Astrocyte (in vitro differentiated cells and primary cell): ENCODE results near the gene OR1L8. TPM values are rescaled to one million over a fixed set of nuclear protein-coding genes. Genes with fewer than 3 reads are reported as not detected.

ENCODE experiments used
- DNase-seq: peaks from one replicate; pipeline ENCODE4 v3.0.0-alpha.2; 2010; ENCODE audit warnings: low read depth
- FAIRE-seq: peaks from 2 replicates; lab custom pipeline; 2011; peaks lifted over from hg19 to GRCh38; lab: Jason Lieb, UNC
- H2AFZ ChIP-seq: 2 replicates; pipeline ENCODE4 v1.6.0; 2012; ENCODE audit warnings: low read depth, low read length, inconsistent platforms
- H3K27ac ChIP-seq: 2 replicates; pipeline ENCODE4 v1.5.1; 2011; ENCODE audit warnings: low read depth, low read length, inconsistent platforms
- H3K27me3 ChIP-seq: 2 replicates; pipeline ENCODE4 v1.6.0; 2011; ENCODE audit warnings: low read length, inconsistent platforms; ENCODE audit not compliant: insufficient read depth
- H3K36me3 ChIP-seq: 2 replicates; pipeline ENCODE4 v1.5.1; 2011; ENCODE audit warnings: low read length, inconsistent platforms; ENCODE audit not compliant: insufficient read depth
- H3K4me1 ChIP-seq: 2 replicates; pipeline ENCODE4 v1.5.1; 2011; ENCODE audit warnings: low read length, inconsistent platforms; ENCODE audit not compliant: insufficient read depth
- H3K4me2 ChIP-seq: 2 replicates; pipeline ENCODE4 v1.6.0; 2012; ENCODE audit warnings: low read length, inconsistent platforms
- H3K4me3 ChIP-seq: 2 replicates; pipeline ENCODE4 v1.5.1; 2011; ENCODE audit warnings: low read depth, mild to moderate bottlenecking, low read length, inconsistent platforms; ENCODE audit not compliant: insufficient read depth
- H3K79me2 ChIP-seq: 2 replicates; pipeline ENCODE4 v1.6.0; 2012; ENCODE audit warnings: mild to moderate bottlenecking, low read length, inconsistent platforms; ENCODE audit not compliant: insufficient read depth
- H3K9ac ChIP-seq: 2 replicates; pipeline ENCODE4 v1.6.0; 2012; ENCODE audit warnings: mild to moderate bottlenecking, low read length, inconsistent platforms
- H3K9me3 ChIP-seq: 2 replicates; pipeline ENCODE4 v1.5.1; 2012; ENCODE audit warnings: low read depth, mild to moderate bottlenecking, low read length, inconsistent platforms; ENCODE audit not compliant: insufficient read depth
- H4K20me1 ChIP-seq: 2 replicates; pipeline ENCODE4 v1.6.0; 2012; ENCODE audit warnings: low read length, inconsistent platforms; ENCODE audit not compliant: insufficient read depth
- H3K27ac Mint-ChIP-seq: one replicate; pipeline ENCODE4 v1.8.0; 2021; ENCODE audit warnings: mild to moderate bottlenecking, mixed read lengths; ENCODE audit not compliant: unreplicated experiment
- H3K27me3 Mint-ChIP-seq: one replicate; pipeline ENCODE4 v1.8.0; 2021; ENCODE audit warnings: low read depth, mixed read lengths; ENCODE audit not compliant: unreplicated experiment
- H3K36me3 Mint-ChIP-seq: one replicate; pipeline ENCODE4 v1.8.0; 2021; ENCODE audit warnings: low read depth, mixed read lengths; ENCODE audit not compliant: unreplicated experiment
- H3K4me1 Mint-ChIP-seq: one replicate; pipeline ENCODE4 v1.8.0; 2021; ENCODE audit warnings: low read depth, mixed read lengths; ENCODE audit not compliant: unreplicated experiment
- H3K4me3 Mint-ChIP-seq: one replicate; pipeline ENCODE4 v1.8.0; 2021; ENCODE audit warnings: mild to moderate bottlenecking, moderate library complexity, mixed read lengths; ENCODE audit not compliant: unreplicated experiment
- H3K9me3 Mint-ChIP-seq: one replicate; pipeline ENCODE4 v1.8.0; 2021; ENCODE audit warnings: mild to moderate bottlenecking, mixed read lengths; ENCODE audit not compliant: unreplicated experiment
- EZH2 ChIP-seq: IDR thresholded peaks from 2 replicates; pipeline ENCODE4 v1.6.1; 2012; ENCODE audit warnings: mild to moderate bottlenecking, low read length, inconsistent platforms; ENCODE audit not compliant: insufficient read depth
- total RNA-seq: library from RNA; stranded (reverse); gene quantifications from 2 replicates; pipeline ENCODE4 v1.2.1, GENCODE V29; 2021
- TF ChIP-seq, protein P1 (sequence below): IDR thresholded peaks from 2 replicates; pipeline ENCODE4 v1.5.1; 2011; ENCODE audit warnings: low read depth, mild to moderate bottlenecking, inconsistent platforms, low read length, moderate library complexity; ENCODE audit not compliant: insufficient read depth

Gene OR1L8
- total RNA-seq, 1 donor from 2014 or later = not detected

DNA sequence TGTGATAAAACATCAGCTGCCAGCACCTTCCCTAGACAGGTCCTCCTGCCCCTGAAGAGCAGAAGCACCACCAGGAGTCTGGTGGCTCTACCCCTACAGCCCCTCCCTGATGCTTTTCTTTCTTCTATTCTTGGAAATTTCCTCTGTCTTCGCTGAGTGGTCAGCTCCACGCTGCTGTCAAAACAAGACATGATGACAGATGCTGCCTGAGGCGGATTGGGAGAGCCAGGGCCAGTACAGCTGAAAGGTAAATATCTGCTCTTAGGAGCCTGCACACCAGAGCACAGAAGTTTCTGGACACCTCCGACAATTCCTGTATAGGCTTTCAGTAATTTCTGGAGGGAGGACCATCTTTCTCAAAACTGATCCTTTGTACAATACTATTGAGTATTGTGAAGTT, 26.6 kb upstream of the OR1L8 start:
- Mint-ChIP-seq H3K4me3 (no peak overlapping the region), H3K36me3 (no peaks in the 10 kb centered on the region), H3K4me1 (no peaks in the 10 kb centered on the region), H3K27me3 (peaks cover 2% of the 10 kb centered on the region), H3K27ac (no peak overlapping the region), H3K9me3 (no peaks in the 10 kb centered on the region)
- DNase-seq (no peak), FAIRE-seq (no peak)
- Histone ChIP-seq H3K79me2 (no peaks in the 10 kb centered on the region), H2AFZ (no peak overlapping the region), H3K4me3 (no peak overlapping the region), H4K20me1 (no peaks in the 10 kb centered on the region), H3K4me2 (no peak overlapping the region), H3K36me3 (no peaks in the 10 kb centered on the region), H3K27me3 (no peaks in the 10 kb centered on the region), H3K9me3 (no peaks in the 10 kb centered on the region), H3K4me1 (no peaks in the 10 kb centered on the region), H3K27ac (no peak overlapping the region), H3K9ac (no peak overlapping the region)
- no peak for TF ChIP-seq EZH2
- TF ChIP-seq, protein P1, sequence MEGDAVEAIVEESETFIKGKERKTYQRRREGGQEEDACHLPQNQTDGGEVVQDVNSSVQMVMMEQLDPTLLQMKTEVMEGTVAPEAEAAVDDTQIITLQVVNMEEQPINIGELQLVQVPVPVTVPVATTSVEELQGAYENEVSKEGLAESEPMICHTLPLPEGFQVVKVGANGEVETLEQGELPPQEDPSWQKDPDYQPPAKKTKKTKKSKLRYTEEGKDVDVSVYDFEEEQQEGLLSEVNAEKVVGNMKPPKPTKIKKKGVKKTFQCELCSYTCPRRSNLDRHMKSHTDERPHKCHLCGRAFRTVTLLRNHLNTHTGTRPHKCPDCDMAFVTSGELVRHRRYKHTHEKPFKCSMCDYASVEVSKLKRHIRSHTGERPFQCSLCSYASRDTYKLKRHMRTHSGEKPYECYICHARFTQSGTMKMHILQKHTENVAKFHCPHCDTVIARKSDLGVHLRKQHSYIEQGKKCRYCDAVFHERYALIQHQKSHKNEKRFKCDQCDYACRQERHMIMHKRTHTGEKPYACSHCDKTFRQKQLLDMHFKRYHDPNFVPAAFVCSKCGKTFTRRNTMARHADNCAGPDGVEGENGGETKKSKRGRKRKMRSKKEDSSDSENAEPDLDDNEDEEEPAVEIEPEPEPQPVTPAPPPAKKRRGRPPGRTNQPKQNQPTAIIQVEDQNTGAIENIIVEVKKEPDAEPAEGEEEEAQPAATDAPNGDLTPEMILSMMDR = no peak

DNA sequence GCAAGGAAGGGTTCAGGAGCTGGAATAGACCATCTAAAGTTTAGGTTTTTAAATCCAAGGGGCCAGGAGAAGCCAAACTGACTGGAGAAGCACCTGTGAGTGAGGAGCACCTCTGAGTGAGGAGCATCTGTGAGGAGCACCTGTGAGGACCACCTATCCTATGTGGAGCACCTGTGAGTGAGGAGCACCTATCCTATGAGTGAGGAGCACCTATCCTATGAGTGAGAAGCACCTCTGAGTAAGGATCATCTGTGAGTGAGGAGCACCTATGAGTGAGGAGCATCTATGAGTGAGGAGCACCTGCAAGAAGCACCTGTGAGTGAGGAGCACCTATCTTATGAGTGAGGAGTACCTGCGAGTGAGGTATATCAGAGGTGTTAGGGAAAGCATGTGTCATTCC, 23.4 kb upstream of the OR1L8 start:
- Histone ChIP-seq H3K36me3 (no peaks in the 10 kb centered on the region), H3K9me3 (no peaks in the 10 kb centered on the region), H3K4me2 (no peak overlapping the region), H4K20me1 (no peaks in the 10 kb centered on the region), H3K9ac (no peak overlapping the region), H3K27me3 (no peaks in the 10 kb centered on the region), H2AFZ (no peak overlapping the region), H3K4me1 (no peaks in the 10 kb centered on the region), H3K27ac (no peak overlapping the region), H3K4me3 (no peak overlapping the region), H3K79me2 (no peaks in the 10 kb centered on the region)
- H3K27me3 Mint-ChIP-seq = peaks cover 2% of the 10 kb centered on the region
- H3K9me3 Mint-ChIP-seq = no peaks in the 10 kb centered on the region
- no peak for FAIRE-seq
- TF ChIP-seq, protein P1 = no peak
- TF ChIP-seq EZH2 = no peak
- H3K27ac Mint-ChIP-seq = no peak overlapping the region
- no peaks in the 10 kb centered on the region for H3K36me3 Mint-ChIP-seq
- no peaks in the 10 kb centered on the region for H3K4me1 Mint-ChIP-seq
- no peak overlapping the region for H3K4me3 Mint-ChIP-seq
- DNase-seq = no peak

DNA sequence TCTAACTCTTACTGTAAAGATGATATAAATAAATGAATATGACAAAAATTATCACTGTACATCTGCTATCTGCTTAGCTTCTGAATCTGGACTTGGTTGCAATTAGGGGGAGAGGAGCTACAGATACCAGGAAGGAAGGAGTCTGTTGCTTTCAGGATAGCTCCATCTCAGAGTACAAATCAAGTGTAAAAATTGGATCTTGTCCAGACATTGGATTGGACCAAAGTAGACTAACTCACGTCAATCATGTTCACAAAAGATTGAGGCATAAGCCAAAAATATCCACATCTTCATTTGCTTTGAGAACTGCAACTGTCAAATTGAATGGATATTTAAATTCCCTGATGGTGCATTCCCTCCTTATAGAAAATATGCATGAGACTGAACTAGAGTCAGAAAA, 22.5 kb upstream of the OR1L8 start:
- TF ChIP-seq, protein P1 = no peak
- TF ChIP-seq EZH2 = no peak
- Histone ChIP-seq H3K79me2 (no peaks in the 10 kb centered on the region), H3K27ac (no peak overlapping the region), H3K4me3 (no peak overlapping the region), H3K4me1 (no peaks in the 10 kb centered on the region), H3K27me3 (no peaks in the 10 kb centered on the region), H4K20me1 (no peaks in the 10 kb centered on the region), H3K9me3 (no peaks in the 10 kb centered on the region), H3K9ac (no peak overlapping the region), H3K4me2 (no peak overlapping the region), H3K36me3 (no peaks in the 10 kb centered on the region), H2AFZ (no peak overlapping the region)
- Mint-ChIP-seq H3K27me3 (peaks cover 2% of the 10 kb centered on the region), H3K4me1 (no peaks in the 10 kb centered on the region), H3K9me3 (no peaks in the 10 kb centered on the region), H3K27ac (no peak overlapping the region), H3K36me3 (no peaks in the 10 kb centered on the region), H3K4me3 (no peak overlapping the region)
- FAIRE-seq (no peak), DNase-seq (no peak)
